Activated naive CD8-positive, alpha-beta T cell treated with anti-CD3 and anti-CD28 coated beads, Interleukin-2, amount 50 U/mL, for 24 hours (primary cell): ENCODE results near the gene AOC3.
"Not testable (repeated sequence)": the region's sequence is repeated elsewhere in the genome, so short reads cannot be mapped to it uniquely, and the experiment has no call there.

Experiments
- ATAC-seq: fragments of 150-1000 bp; cut with Tn5 transposase; one replicate; pipeline ENCODE4 v1.10.0; 2021
- DNase-seq: peaks from one replicate; pipeline ENCODE4 v3.0.0; 2021
- H3K27ac Mint-ChIP-seq: one replicate; pipeline ENCODE4 v1.8.0; 2021; ENCODE audit warnings: mild to moderate bottlenecking, mixed read lengths
- H3K27me3 Mint-ChIP-seq: one replicate; pipeline ENCODE4 v1.8.0; 2021; ENCODE audit warnings: mixed read lengths
- H3K36me3 Mint-ChIP-seq: one replicate; pipeline ENCODE4 v1.8.0; 2021; ENCODE audit warnings: low read depth, mixed read lengths
- H3K4me1 Mint-ChIP-seq: one replicate; pipeline ENCODE4 v1.8.0; 2021; ENCODE audit warnings: mixed read lengths
- H3K4me3 Mint-ChIP-seq: one replicate; pipeline ENCODE4 v1.8.0; 2021; ENCODE audit warnings: mild to moderate bottlenecking, moderate library complexity, mixed read lengths
- H3K9me3 Mint-ChIP-seq: one replicate; pipeline ENCODE4 v1.8.0; 2021; ENCODE audit warnings: mixed read lengths

AOC3 gene

DNA sequence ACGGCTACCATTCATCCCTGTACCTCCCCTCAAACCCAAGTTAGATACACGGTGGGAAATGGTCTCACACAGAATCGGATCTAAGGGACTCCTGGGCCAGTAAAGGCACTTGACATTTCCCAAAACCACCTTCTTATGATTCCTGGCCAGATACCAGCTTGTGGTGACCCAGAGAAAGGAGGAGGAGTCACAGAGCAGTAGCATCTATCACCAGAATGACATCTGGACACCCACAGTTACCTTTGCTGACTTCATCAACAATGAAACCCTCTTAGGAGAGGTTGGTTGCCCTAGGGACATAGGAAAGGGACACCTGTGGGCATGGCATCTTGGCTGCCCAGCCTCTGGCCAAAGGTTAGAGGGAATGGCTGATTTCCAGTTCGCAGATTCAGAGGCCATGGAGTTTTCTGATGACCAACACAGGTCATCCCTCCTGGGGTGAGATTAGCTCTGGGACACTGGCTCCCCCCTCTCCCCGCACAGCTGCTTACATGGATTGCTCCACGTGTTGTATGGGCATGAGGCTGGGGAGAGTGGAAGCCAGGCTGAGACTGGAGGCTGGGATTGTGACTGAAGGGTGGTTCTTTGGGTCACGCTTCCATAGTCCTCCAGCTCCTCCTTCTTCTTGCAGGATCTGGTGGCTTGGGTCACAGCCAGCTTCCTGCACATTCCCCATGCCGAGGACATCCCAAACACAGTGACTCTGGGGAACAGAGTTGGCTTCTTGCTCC, 1.4 kb upstream of the AOC3 start:
- no peak overlapping the region for H3K4me3 Mint-ChIP-seq
- no peak for DNase-seq
- no peak for ATAC-seq
- H3K27ac Mint-ChIP-seq: no peak overlapping the region
- H3K36me3 Mint-ChIP-seq: peaks cover 6% of the 10 kb centered on the region
- peaks cover 3% of the 10 kb centered on the region for H3K27me3 Mint-ChIP-seq
- no peaks in the 10 kb centered on the region for H3K9me3 Mint-ChIP-seq
- peaks cover 25% of the 10 kb centered on the region for H3K4me1 Mint-ChIP-seq

DNA sequence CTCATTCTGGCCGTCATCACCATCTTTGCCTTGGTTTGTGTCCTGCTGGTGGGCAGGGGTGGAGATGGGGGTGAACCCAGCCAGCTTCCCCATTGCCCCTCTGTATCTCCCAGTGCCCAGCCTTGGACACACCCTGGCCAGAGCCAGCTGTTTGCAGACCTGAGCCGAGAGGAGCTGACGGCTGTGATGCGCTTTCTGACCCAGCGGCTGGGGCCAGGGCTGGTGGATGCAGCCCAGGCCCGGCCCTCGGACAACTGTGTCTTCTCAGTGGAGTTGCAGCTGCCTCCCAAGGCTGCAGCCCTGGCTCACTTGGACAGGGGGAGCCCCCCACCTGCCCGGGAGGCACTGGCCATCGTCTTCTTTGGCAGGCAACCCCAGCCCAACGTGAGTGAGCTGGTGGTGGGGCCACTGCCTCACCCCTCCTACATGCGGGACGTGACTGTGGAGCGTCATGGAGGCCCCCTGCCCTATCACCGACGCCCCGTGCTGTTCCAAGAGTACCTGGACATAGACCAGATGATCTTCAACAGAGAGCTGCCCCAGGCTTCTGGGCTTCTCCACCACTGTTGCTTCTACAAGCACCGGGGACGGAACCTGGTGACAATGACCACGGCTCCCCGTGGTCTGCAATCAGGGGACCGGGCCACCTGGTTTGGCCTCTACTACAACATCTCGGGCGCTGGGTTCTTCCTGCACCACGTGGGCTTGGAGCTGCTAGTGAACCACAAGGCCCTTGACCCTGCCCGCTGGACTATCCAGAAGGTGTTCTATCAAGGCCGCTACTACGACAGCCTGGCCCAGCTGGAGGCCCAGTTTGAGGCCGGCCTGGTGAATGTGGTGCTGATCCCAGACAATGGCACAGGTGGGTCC, 607 bp downstream of the AOC3 start:
- H3K4me1 Mint-ChIP-seq, DNase-seq, H3K36me3 Mint-ChIP-seq, H3K27me3 Mint-ChIP-seq, H3K9me3 Mint-ChIP-seq, H3K27ac Mint-ChIP-seq, ATAC-seq, H3K4me3 Mint-ChIP-seq: not testable (repeated sequence)

DNA sequence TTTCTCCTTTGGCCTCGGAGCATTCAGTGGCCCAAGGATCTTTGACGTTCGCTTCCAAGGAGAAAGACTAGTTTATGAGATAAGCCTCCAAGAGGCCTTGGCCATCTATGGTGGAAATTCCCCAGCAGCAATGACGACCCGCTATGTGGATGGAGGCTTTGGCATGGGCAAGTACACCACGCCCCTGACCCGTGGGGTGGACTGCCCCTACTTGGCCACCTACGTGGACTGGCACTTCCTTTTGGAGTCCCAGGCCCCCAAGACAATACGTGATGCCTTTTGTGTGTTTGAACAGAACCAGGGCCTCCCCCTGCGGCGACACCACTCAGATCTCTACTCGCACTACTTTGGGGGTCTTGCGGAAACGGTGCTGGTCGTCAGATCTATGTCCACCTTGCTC, 1.4 kb downstream of the AOC3 start:
- DNase-seq: no peak
- H3K9me3 Mint-ChIP-seq: no peaks in the 10 kb centered on the region

DNA sequence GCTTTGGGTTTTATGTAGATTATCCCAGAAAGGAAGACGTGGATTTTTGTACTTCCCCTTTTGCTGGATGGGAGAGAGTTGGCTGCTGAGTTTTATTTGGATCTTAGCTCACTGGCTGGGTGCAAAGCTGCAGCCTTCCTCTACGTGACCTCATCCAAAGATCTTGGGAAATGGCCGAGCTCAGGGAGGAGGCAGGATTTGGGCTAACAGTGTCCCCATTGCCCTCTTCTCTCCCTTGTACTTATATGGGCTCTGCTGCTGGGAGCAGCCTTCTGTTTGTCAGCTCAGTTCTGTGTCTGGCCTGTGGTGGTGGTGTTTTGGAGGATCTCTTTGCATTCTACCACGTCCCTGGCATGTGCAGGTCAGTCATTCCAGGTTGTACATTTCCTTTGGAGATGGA, 2.0 kb downstream of the AOC3 start:
- DNase-seq: no peak
- peaks cover 3% of the 10 kb centered on the region for H3K4me1 Mint-ChIP-seq
- no peak overlapping the region for H3K4me3 Mint-ChIP-seq
- H3K27me3 Mint-ChIP-seq: peaks cover 3% of the 10 kb centered on the region
- ATAC-seq: no peak
- no peak overlapping the region for H3K27ac Mint-ChIP-seq
- H3K36me3 Mint-ChIP-seq: no peaks in the 10 kb centered on the region
- H3K9me3 Mint-ChIP-seq: no peaks in the 10 kb centered on the region

More for the DNA sequence above, 1.4 kb downstream of the AOC3 start:
- Mint-ChIP-seq H3K27ac (no peak overlapping the region), H3K36me3 (no peaks in the 10 kb centered on the region), H3K4me3 (no peak overlapping the region), H3K4me1 (peaks cover 3% of the 10 kb centered on the region), H3K27me3 (peaks cover 3% of the 10 kb centered on the region)
- ATAC-seq: no peak

DNA sequence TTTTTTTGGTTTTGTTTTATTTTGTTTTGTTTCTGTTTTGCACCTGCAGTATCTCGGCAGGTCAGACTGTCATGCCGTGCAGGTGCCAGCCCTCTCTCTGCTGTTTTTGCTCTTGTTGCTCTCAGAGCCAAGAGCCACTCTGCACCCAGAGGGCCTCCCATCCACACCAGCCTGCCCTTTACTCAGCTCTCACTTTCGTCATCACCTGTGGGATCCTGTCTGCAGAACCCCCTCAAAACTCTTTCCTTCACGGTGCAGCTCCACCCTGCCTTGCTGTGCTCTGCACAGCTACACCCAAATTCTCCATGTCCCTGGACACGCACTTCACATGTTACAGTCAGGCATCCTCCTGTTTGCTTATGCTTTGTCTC, 2.6 kb downstream of the AOC3 start:
- no peaks in the 10 kb centered on the region for H3K36me3 Mint-ChIP-seq
- ATAC-seq (no peak), DNase-seq (no peak)
- H3K27me3 Mint-ChIP-seq: peaks cover 5% of the 10 kb centered on the region
- peaks cover 3% of the 10 kb centered on the region for H3K4me1 Mint-ChIP-seq
- no peak overlapping the region for H3K4me3 Mint-ChIP-seq
- no peak overlapping the region for H3K27ac Mint-ChIP-seq
- no peaks in the 10 kb centered on the region for H3K9me3 Mint-ChIP-seq

DNA sequence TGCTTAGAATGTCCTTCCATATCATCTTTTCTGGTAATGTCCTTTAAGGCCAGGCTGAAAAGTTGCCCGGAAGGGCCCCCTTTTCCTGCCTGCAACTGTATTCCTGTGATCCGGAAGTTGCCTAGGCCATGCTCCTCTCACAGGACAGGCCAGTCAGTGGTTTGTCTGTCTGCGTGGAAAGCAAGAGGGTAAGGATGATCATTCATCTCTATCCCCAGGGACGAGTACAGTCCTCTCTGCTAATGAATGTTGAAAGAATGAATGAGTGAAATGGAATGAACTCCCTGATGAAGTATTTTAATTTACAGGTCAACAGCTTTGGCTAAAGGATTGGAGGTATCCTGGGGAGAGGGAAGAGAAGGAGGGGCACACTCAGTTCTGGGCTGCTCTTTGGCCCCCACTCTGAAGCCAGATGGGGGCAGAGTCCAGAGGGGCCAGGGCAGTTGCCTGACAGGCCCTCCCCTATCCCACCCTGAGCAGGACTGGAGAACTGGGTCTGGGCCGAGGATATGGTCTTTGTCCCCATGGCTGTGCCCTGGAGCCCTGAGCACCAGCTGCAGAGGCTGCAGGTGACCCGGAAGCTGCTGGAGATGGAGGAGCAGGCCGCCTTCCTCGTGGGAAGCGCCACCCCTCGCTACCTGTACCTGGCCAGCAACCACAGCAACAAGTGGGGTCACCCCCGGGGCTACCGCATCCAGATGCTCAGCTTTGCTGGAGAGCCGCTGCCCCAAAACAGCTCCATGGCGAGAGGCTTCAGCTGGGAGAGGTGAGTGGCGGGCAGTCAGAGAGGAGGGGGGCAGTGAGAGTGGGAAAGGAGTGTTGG, 3.2 kb downstream of the AOC3 start:
- DNase-seq: no peak
- Mint-ChIP-seq H3K27me3 (peaks cover 5% of the 10 kb centered on the region), H3K4me1 (peaks cover 3% of the 10 kb centered on the region), H3K36me3 (no peaks in the 10 kb centered on the region), H3K27ac (no peak overlapping the region), H3K4me3 (no peak overlapping the region), H3K9me3 (no peaks in the 10 kb centered on the region)
- ATAC-seq: no peak

DNA sequence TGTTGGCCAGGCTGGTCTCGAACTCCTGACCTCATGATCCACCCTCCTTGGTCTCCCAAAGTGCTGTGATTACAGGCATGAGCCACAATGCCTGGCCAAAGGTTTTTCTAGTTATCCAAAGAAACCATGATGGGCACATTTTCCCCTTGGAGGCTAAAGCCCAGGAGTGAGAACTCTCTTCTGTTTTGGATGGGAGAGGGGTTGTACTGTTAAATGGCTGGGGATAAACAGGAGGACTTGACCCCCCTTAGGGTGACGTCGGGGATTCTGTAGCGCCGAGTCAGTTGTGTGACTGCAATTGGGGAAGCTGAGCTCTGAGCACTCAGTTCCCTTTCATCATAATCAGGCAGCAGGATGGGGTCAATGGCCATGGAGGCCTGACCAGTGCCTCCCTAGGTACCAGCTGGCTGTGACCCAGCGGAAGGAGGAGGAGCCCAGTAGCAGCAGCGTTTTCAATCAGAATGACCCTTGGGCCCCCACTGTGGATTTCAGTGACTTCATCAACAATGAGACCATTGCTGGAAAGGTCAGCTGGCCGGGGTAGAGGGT, 4.1 kb downstream of the AOC3 start:
- no peak for DNase-seq
- no peak for ATAC-seq
- peaks cover 2% of the 10 kb centered on the region for H3K4me1 Mint-ChIP-seq
- H3K9me3 Mint-ChIP-seq: no peaks in the 10 kb centered on the region
- H3K36me3 Mint-ChIP-seq: no peaks in the 10 kb centered on the region
- H3K27me3 Mint-ChIP-seq: peaks cover 4% of the 10 kb centered on the region
- no peak overlapping the region for H3K27ac Mint-ChIP-seq
- H3K4me3 Mint-ChIP-seq: no peak overlapping the region

DNA sequence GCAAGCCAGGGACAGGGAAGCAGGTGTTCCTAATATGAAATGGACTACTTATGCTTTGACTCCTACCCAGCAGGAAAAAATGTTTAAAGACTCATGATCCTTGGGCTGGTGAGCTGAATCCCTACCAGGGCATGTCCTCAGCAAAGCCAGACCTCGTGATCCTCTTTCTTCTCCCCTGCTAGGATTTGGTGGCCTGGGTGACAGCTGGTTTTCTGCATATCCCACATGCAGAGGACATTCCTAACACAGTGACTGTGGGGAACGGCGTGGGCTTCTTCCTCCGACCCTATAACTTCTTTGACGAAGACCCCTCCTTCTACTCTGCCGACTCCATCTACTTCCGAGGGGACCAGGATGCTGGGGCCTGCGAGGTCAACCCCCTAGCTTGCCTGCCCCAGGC, 5.1 kb downstream of the AOC3 start:
- H3K9me3 Mint-ChIP-seq, ATAC-seq, H3K27ac Mint-ChIP-seq, H3K27me3 Mint-ChIP-seq, DNase-seq, H3K4me3 Mint-ChIP-seq, H3K36me3 Mint-ChIP-seq, H3K4me1 Mint-ChIP-seq: not testable (repeated sequence)

DNA sequence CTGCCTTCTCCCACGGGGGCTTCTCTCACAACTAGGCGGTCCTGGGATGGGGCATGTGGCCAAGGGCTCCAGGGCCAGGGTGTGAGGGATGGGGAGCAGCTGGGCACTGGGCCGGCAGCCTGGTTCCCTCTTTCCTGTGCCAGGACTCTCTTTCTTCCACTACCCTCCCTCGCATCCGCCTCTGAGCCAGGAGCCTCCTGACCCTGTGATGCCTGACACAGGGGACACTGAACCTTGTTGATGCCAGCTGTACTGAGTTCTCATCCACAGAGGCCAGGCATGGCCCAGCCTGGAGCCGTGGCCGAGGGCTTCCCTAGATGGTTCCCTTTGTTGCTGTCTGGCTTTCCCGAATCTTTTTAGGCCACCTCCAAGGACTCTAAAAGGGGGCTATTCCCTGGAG, 5.5 kb downstream of the AOC3 start:
- not testable (repeated sequence) for H3K27me3 Mint-ChIP-seq, H3K27ac Mint-ChIP-seq, H3K4me1 Mint-ChIP-seq, ATAC-seq, H3K4me3 Mint-ChIP-seq, H3K9me3 Mint-ChIP-seq, H3K36me3 Mint-ChIP-seq, DNase-seq

DNA sequence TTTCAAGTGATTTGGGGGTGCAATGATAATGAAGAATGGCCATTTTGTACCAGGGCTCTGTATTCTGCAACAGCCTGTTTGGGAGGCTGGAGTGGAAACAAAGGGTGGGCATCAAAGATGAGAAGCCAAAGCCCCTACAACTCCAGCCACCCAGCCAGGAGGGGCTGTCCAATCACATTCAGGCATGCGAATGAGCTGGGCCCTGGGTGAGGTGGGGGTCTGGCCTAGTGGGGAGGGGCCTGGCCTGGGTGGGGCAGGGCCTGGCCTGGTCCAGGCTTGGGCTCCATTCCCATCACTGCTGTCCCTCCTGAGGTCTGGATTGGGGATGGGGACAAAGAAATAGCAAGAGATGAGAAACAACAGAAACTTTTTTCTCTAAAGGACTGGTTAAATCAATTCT, 6.4 kb downstream of the AOC3 start:
- ATAC-seq (no peak), DNase-seq (no peak)
- no peaks in the 10 kb centered on the region for H3K4me1 Mint-ChIP-seq
- H3K9me3 Mint-ChIP-seq: no peaks in the 10 kb centered on the region
- H3K27ac Mint-ChIP-seq: no peak overlapping the region
- no peaks in the 10 kb centered on the region for H3K36me3 Mint-ChIP-seq
- peaks cover 4% of the 10 kb centered on the region for H3K27me3 Mint-ChIP-seq
- no peak overlapping the region for H3K4me3 Mint-ChIP-seq

DNA sequence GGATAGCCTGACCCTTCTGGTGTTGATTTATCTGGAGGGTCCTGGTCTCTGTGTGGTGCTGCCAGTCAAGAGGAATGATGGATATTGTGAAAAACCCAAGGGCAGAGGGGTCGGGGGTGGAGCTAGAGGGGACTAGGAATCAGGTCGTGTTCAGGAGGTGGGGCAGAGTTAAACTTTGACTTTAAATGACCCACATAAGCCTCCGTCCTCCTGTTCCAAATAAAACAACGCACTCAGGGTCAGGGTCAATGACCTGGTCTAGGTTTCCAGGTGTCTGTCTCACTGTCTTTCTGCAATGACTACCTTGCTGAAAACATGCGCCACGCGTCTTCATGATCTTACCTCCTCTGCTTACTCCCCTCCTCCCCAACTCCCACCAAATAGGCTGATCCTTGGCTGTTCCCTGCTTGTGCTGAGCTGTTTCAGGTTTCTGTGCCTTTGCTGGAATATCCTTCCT, 14.7 kb downstream of the AOC3 start:
- Mint-ChIP-seq H3K4me1 (no peaks in the 10 kb centered on the region), H3K27ac (no peak overlapping the region), H3K4me3 (no peak overlapping the region), H3K9me3 (no peaks in the 10 kb centered on the region), H3K27me3 (peaks cover 12% of the 10 kb centered on the region), H3K36me3 (no peaks in the 10 kb centered on the region)
- ATAC-seq: no peak
- DNase-seq: no peak

DNA sequence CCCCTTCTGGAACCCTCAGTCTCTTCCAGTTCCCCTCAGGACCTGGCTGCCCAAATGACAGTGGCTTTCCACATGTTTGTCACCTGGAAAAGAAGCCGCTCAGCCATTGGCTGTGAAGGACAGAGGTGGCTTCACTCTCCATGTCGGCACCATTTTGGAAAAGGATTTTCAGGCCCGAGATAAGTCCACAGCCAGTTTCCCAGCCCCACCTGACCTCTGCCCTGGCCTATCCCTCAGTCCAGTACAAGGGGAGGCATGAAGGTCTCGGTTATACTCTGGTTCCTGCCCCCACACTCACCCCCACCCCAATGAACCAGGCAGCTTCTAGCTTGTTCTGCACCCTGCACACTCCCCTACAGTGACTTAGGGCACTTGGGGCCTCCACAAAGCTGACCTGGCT, 15.2 kb downstream of the AOC3 start:
- Mint-ChIP-seq H3K4me1 (no peaks in the 10 kb centered on the region), H3K4me3 (no peak overlapping the region), H3K27me3 (peaks cover 12% of the 10 kb centered on the region), H3K27ac (no peak overlapping the region), H3K36me3 (no peaks in the 10 kb centered on the region), H3K9me3 (no peaks in the 10 kb centered on the region)
- ATAC-seq (no peak), DNase-seq (no peak)

DNA sequence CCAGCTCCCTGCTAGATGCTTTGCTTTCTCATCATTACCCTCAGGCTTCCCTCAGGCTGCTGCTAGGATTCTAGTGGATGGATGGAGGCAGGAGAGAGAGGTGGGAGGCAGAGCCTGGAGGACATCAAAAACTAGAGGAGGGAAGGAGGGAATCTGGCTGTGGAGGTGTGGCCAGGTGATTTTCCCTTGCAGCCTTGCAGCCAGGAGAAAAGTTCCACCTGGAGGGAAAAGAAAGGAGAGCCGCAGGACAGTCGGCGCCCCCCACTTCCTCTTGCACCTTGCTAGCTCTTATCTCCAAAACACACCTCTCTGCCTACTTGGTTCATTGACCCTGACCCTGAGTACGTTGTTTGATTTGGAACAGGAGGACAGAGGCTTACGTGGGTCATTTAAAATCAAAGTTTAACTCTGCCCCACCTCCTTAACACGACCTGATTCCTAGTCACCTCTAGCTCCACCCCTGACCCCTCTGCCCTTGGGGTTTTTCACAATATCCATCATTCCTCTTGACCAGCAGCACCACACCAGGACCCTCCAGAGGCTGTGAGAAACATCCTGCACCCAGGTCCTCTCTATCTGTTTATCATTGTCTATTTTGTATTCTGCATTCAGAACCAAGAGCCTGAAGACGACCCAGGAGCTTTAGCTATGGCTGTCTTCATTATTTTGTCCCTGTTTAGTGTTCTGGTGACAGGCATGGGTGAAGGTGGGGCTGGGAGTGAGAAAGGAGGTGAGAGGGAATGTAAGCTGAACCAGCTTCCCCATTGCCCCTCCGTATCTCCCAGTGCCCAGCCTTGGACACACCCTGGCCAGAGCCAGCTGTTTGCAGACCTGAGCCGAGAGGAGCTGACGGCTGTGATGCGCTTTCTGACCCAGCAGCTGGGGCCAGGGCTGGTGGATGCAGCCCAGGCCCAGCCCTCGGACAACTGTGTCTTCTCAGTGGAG, 15.9 kb downstream of the AOC3 start:
- DNase-seq (no peak), ATAC-seq (no peak)
- Mint-ChIP-seq H3K27ac (no peak overlapping the region), H3K36me3 (no peaks in the 10 kb centered on the region), H3K27me3 (peaks cover 17% of the 10 kb centered on the region), H3K4me1 (no peaks in the 10 kb centered on the region), H3K4me3 (no peak overlapping the region), H3K9me3 (no peaks in the 10 kb centered on the region)
